ENCODE results near the gene ZP1.

The ZP1 gene

DNA sequence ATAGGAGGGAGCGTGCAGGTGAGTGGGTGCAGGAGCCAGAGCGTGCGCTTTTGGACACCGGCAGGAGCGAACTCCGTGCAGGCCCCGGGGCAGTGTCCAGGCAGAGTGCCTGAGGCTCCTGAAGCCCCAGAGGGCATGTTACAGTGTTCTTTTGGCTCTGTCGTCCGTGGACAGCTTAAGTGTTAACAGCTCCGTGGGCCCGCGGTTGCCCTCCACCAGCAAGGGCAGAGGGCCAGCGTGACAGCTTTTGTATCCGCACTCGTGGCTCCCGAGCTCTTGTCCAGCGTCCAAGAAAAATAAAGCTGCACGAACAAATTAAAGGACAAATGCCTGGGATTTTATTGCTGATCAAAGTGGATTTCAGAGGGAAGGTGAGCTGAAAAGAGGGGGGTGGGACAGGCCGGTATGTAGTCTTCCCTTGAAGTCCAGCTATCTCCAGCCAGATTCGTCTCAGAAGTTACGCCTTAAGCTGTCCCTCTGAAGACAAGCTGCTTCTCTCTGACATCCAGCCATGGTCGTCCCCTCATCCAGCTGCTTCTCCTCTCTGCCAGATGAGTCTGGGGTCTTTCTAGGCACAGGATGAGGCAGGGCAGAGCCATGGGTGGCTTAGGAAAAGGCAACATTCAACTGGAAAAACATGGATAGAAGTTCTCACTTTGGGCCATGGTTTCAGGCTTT, 45.6 kb downstream of the ZP1 start:
- Histone ChIP-seq H2BK5ac (ENCODE audit: low read depth, low read length, poor library complexity, severe bottlenecking) (no peak overlapping the region), H2AK5ac (ENCODE audit: low read length, severe bottlenecking) (no peak overlapping the region), H4K91ac (ENCODE audit: low read length) (no peak overlapping the region), H3K23ac (ENCODE audit: low read length in 2 of 2) (no peak overlapping the region), H4K8ac (ENCODE audit: low read length) (peak overlapping the region; percentile 71), H3K4me2 (ENCODE audit: low read length, poor library complexity, severe bottlenecking) (peak overlapping the region; percentile 46), H2BK15ac (ENCODE audit: low read depth, poor library complexity, severe bottlenecking) (no peak overlapping the region), H3K9me3 (ENCODE audit: control insufficient read depth, low read length) (no peaks in the 10 kb centered on the region), H2AFZ (ENCODE audit: low read depth, low read length) (peak overlapping the region; percentile 7), H3K4me3 (ENCODE audit: insufficient read depth in 1 of 2, low read depth in 1 of 2, low read length in 2 of 2) (peak overlapping the region in 1 of 2 experiments; percentile 87), H3K36me3 (ENCODE audit: control insufficient read depth in 1 of 2, insufficient read depth in 2 of 2, low read depth in 1 of 2, low read length in 2 of 2) (no peaks in the 10 kb centered on the region), H3K18ac (ENCODE audit: low read depth in 1 of 2, low read length in 2 of 2) (peak overlapping the region in 1 of 2 experiments; percentile 24), H3K79me1 (replicated peaks; ENCODE audit: low read length, poor library complexity, severe bottlenecking) (peaks cover 8% of the 10 kb centered on the region), H3K27me3 (ENCODE audit: control insufficient read depth in 1 of 2, insufficient read depth in 1 of 2, low read length in 2 of 2) (peaks cover 12 to 15% of the 10 kb centered on the region in 2 experiments), H3K9ac (ENCODE audit: low read length) (peak overlapping the region; percentile 89), H2BK120ac (ENCODE audit: low read depth, low read length) (peak overlapping the region; percentile 40), H3K27ac (ENCODE audit: low read length, poor library complexity, severe bottlenecking) (no peak overlapping the region), H3K4me1 (ENCODE audit: control insufficient read depth, insufficient read depth, low read depth, low read length) (peaks cover 17% of the 10 kb centered on the region), H2BK12ac (ENCODE audit: low read length in 2 of 2) (no peak overlapping the region), H3K4ac (ENCODE audit: low read depth in 1 of 2, low read length in 2 of 2) (no peak overlapping the region), H3K14ac (ENCODE audit: low read length in 2 of 2) (no peak overlapping the region)
- no peak for DNase-seq
- WGBS, result 92% methylated on average over 20 of the region's 22 CpGs

GRCh38 chr11:60913793-60914632, 46.7 kb downstream of the ZP1 start, which contains the start of gene TMEM109:
TMEM109 (plus strand) TSS chr11:60914158; CDS start chr11:60919694, 5,536 bp downstream.
- peak; percentile 94 for DNase-seq
- Histone ChIP-seq H4K8ac (ENCODE audit: low read length) (peak within 1 kb of the TSS; percentile 88), H3K4ac (ENCODE audit: low read depth in 1 of 2, low read length in 2 of 2) (peak within 1 kb of the TSS; percentile 42 to 66), H4K91ac (ENCODE audit: low read length) (peak within 1 kb of the TSS; percentile 76), H3K27ac (ENCODE audit: low read length, poor library complexity, severe bottlenecking) (peak within 1 kb of the TSS; percentile 99), H3K27me3 (ENCODE audit: control insufficient read depth in 1 of 2, insufficient read depth in 1 of 2, low read length in 2 of 2) (peaks cover 5 to 11% of the 10 kb centered on the region in 2 experiments), H3K23ac (ENCODE audit: low read length in 2 of 2) (peak within 1 kb of the TSS in 1 of 2 experiments; percentile 96), H3K18ac (ENCODE audit: low read depth in 1 of 2, low read length in 2 of 2) (peak within 1 kb of the TSS; percentile 75 to 77), H3K79me1 (replicated peaks; ENCODE audit: low read length, poor library complexity, severe bottlenecking) (peaks cover 15% of the 10 kb centered on the region), H3K9me3 (ENCODE audit: control insufficient read depth, low read length) (no peaks in the 10 kb centered on the region), H2AK5ac (ENCODE audit: low read length, severe bottlenecking) (no peak within 1 kb of the TSS), H2BK12ac (ENCODE audit: low read length in 2 of 2) (peak within 1 kb of the TSS in 1 of 2 experiments; percentile 15), H3K9ac (ENCODE audit: low read length) (peak within 1 kb of the TSS; percentile 89), H3K36me3 (ENCODE audit: control insufficient read depth in 1 of 2, insufficient read depth in 2 of 2, low read depth in 1 of 2, low read length in 2 of 2) (no peaks in the 10 kb centered on the region), H2BK15ac (ENCODE audit: low read depth, poor library complexity, severe bottlenecking) (peak within 1 kb of the TSS; percentile 60), H3K4me2 (ENCODE audit: low read length, poor library complexity, severe bottlenecking) (peak within 1 kb of the TSS; percentile 96), H2BK5ac (ENCODE audit: low read depth, low read length, poor library complexity, severe bottlenecking) (peak within 1 kb of the TSS; percentile 59), H2AFZ (ENCODE audit: low read depth, low read length) (peak within 1 kb of the TSS; percentile 94), H3K14ac (ENCODE audit: low read length in 2 of 2) (peak within 1 kb of the TSS in 1 of 2 experiments; percentile 84), H3K4me1 (ENCODE audit: control insufficient read depth, insufficient read depth, low read depth, low read length) (peaks cover 22% of the 10 kb centered on the region), H2BK120ac (ENCODE audit: low read depth, low read length) (peak within 1 kb of the TSS; percentile 71), H3K4me3 (ENCODE audit: insufficient read depth in 1 of 2, low read depth in 1 of 2, low read length in 2 of 2) (peak within 1 kb of the TSS; percentile 86 to 87)
- WGBS, result under 1% methylated on average over 55 of the region's 70 CpGs

DNA sequence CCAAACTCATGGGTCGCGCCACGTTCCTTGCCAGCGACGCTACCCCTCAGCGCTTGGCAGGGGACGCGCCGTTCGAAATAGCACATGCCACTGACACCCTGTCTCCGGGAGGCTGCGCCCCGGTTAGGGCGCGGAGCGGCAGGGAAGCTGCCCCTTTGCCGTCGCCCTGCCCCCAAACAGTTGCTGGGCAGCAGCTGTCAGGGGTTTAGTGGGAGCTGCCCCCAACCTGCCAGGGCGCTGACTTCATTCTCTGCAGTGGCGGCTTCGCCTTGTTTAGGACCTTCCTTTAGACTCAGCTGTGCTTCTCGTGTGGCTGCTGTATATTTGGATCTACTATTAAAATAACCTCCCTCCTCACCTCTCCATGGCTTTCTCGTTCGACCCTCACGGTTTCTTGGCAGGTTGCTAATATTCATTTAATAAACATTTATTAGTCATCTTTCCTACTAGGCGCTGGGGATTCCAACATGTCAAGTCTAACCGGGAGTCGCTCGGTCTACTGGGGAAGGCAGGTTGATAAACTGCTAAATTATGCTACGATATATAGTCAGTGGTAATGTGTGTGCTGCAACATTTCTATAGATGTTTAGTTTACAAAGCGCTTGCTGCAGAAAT, 47.4 kb downstream of the ZP1 start:
- peak overlapping the region; percentile 62 for H4K91ac ChIP-seq (ENCODE audit: low read length)
- peak overlapping the region; percentile 40 to 66 for H3K4ac ChIP-seq (ENCODE audit: low read depth in 1 of 2, low read length in 2 of 2)
- H2BK120ac ChIP-seq (ENCODE audit: low read depth, low read length), result no peak overlapping the region
- H2BK12ac ChIP-seq (ENCODE audit: low read length in 2 of 2), result no peak overlapping the region
- H3K4me1 ChIP-seq (ENCODE audit: control insufficient read depth, insufficient read depth, low read depth, low read length), result peaks cover 26% of the 10 kb centered on the region
- peaks cover 19% of the 10 kb centered on the region for H3K79me1 ChIP-seq (replicated peaks; ENCODE audit: low read length, poor library complexity, severe bottlenecking)
- peak overlapping the region; percentile 31 for H4K8ac ChIP-seq (ENCODE audit: low read length)
- peak overlapping the region; percentile 86 to 87 for H3K4me3 ChIP-seq (ENCODE audit: insufficient read depth in 1 of 2, low read depth in 1 of 2, low read length in 2 of 2)
- no peak overlapping the region for H2BK5ac ChIP-seq (ENCODE audit: low read depth, low read length, poor library complexity, severe bottlenecking)
- H3K9ac ChIP-seq (ENCODE audit: low read length), result peak overlapping the region; percentile 89
- H3K9me3 ChIP-seq (ENCODE audit: control insufficient read depth, low read length), result no peaks in the 10 kb centered on the region
- peaks cover 5 to 11% of the 10 kb centered on the region in 2 experiments for H3K27me3 ChIP-seq (ENCODE audit: control insufficient read depth in 1 of 2, insufficient read depth in 1 of 2, low read length in 2 of 2)
- peak overlapping the region; percentile 75 to 77 for H3K18ac ChIP-seq (ENCODE audit: low read depth in 1 of 2, low read length in 2 of 2)
- peak overlapping the region; percentile 94 for H2AFZ ChIP-seq (ENCODE audit: low read depth, low read length)
- under 1% methylated on average over 27 of the region's 31 CpGs for WGBS
- H2AK5ac ChIP-seq (ENCODE audit: low read length, severe bottlenecking), result no peak overlapping the region
- peaks cover 3% of the 10 kb centered on the region in 2 experiments for H3K36me3 ChIP-seq (ENCODE audit: control insufficient read depth in 1 of 2, insufficient read depth in 2 of 2, low read depth in 1 of 2, low read length in 2 of 2)
- H3K27ac ChIP-seq (ENCODE audit: low read length, poor library complexity, severe bottlenecking), result peak overlapping the region; percentile 66
- peak overlapping the region in 1 of 2 experiments; percentile 5 for H3K14ac ChIP-seq (ENCODE audit: low read length in 2 of 2)
- DNase-seq, result peak; percentile 58
- peak overlapping the region; percentile 9 for H2BK15ac ChIP-seq (ENCODE audit: low read depth, poor library complexity, severe bottlenecking)
- peak overlapping the region; percentile 96 for H3K4me2 ChIP-seq (ENCODE audit: low read length, poor library complexity, severe bottlenecking)
- H3K23ac ChIP-seq (ENCODE audit: low read length in 2 of 2), result peak overlapping the region in 1 of 2 experiments; percentile 96
